NT2/D1 (cell line): ENCODE results near the gene STARD10.

Experiments
- DNase-seq: peaks from one replicate; pipeline ENCODE4 v3.0.0-alpha.2; 2011; ENCODE audit warnings: low read depth, low spot score
- H3K27me3 ChIP-seq: 2 replicates; pipeline ENCODE4 v1.6.0; 2011; ENCODE audit warnings: mild to moderate bottlenecking; ENCODE audit not compliant: insufficient read length, insufficient read depth
- H3K36me3 ChIP-seq: 2 replicates; pipeline ENCODE4 v1.6.1; 2011; ENCODE audit warnings: mild to moderate bottlenecking, low read length, mixed read lengths; ENCODE audit not compliant: insufficient read depth, insufficient read length
- H3K4me1 ChIP-seq: 2 replicates; pipeline ENCODE4 v1.5.1; 2011; ENCODE audit not compliant: insufficient read depth, insufficient read length
- H3K4me3 ChIP-seq: 2 replicates; pipeline ENCODE4 v1.5.1; 2011; ENCODE audit warnings: low read depth; ENCODE audit not compliant: insufficient read length
- H3K9ac ChIP-seq: 2 replicates; pipeline ENCODE4 v1.6.0; 2011; ENCODE audit warnings: low read depth; ENCODE audit not compliant: insufficient read length
- H3K9me3 ChIP-seq: 2 replicates; pipeline ENCODE4 v1.5.1; 2011; ENCODE audit warnings: mild to moderate bottlenecking, low read length; ENCODE audit not compliant: insufficient read depth
- SUZ12 ChIP-seq: IDR thresholded peaks from 2 replicates; pipeline ENCODE4 v1.6.1; 2011; ENCODE audit not compliant: insufficient read length, insufficient read depth; ENCODE audit errors: extremely low read depth
- YY1 ChIP-seq: IDR thresholded peaks from 2 replicates; pipeline ENCODE4 v1.6.1; 2011; ENCODE audit not compliant: insufficient read length, insufficient read depth
- ZNF274 ChIP-seq: IDR thresholded peaks from 2 replicates; pipeline ENCODE4 v1.6.1; 2011; ENCODE audit warnings: mild to moderate bottlenecking, low read depth, low read length

STARD10 gene

GRCh38 chr11:72704783-72705265 lies 89.0 kb downstream of the STARD10 start:
- Histone ChIP-seq H3K9me3 (no peaks in the 10 kb centered on the region), H3K4me3 (no peak overlapping the region), H3K36me3 (peaks cover 18% of the 10 kb centered on the region), H3K9ac (peak overlapping the region; percentile 13), H3K27me3 (no peaks in the 10 kb centered on the region), H3K4me1 (peaks cover 39% of the 10 kb centered on the region)
- no peak for DNase-seq
- TF ChIP-seq SUZ12 (no peak), ZNF274 (no peak), YY1 (no peak)
